ENCODE results near the gene FAM53C. TPM values are rescaled to one million over a fixed set of nuclear protein-coding genes. Genes with fewer than 3 reads are reported as not detected.
A peak's percentile ranks its signal among the peaks of the same experiment; 100 is the strongest.

FAM53C gene
- total and polyA plus RNA-seq, 4 experiments from 2014 or later = 17.2 to 20.4 (median 19.1) TPM

DNA sequence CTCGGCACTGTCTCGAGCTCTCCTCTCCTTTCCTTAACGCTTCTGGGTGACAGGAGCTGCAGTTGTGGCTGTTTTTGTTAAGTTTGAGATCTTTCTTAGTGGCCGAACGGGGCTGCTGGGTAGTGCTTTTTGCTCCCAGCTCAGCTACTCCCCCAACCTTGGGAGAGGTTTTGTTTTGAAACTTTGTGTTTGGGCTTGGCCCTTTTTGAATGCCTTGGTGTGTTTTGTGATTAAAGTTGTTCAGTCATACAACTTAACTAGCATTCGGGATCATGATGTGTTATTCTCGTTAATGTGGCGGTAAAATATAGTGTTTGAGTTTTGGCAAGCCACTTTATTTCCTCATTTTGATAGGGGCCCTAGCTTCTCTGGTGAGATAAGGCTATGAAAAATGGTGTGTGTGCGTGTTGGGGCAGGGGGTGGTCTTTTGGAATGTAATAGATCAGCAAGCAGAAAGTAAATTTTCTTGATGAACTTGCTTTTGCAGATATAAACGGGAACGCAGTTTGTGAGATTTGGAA is 15.6 kb downstream of the FAM53C start:
- peaks cover 4 to 19% of the 10 kb centered on the region in 2 donors for H3K36me3 Mint-ChIP-seq
- peaks cover 0 to 1% of the 10 kb centered on the region in 2 donors for H3K27me3 Mint-ChIP-seq
- intact Hi-C loops (cut with micrococcal nuclease) = loop anchor here (1.0 to 10.0 kb wide), 3 partner anchors 141 to 321 kb away; partner anchors contain the start of genes ETF1 and FAM13B

GRCh38 chr5:138354387-138354786 is 16.3 kb downstream of the FAM53C start:
- peak overlapping the region; percentile 89 for H3K27ac ChIP-seq (ENCODE audit: low read depth, low read length)
- H3K9me3 ChIP-seq (ENCODE audit: control insufficient read depth in 1 of 2, low read length in 2 of 2) = peaks cover 0 to 7% of the 10 kb centered on the region in 2 donors
- H3K4me1 ChIP-seq (ENCODE audit: insufficient read depth, low read length) = peaks cover 40% of the 10 kb centered on the region
- peak overlapping the region; percentile 82 to 96 for H3K4me3 ChIP-seq (ENCODE audit: low read length in 2 of 2)
- H3K4me3 Mint-ChIP-seq = peak overlapping the region; percentile 93 to 98 (median 96)
- H3K36me3 ChIP-seq (ENCODE audit: insufficient read depth, low read length) = no peaks in the 10 kb centered on the region
- H3K27me3 Mint-ChIP-seq = peaks cover 0 to 1% of the 10 kb centered on the region in 2 donors
- peak overlapping the region; percentile 65 to 99 (median 97) for H3K27ac Mint-ChIP-seq
- H3K4me1 Mint-ChIP-seq = peaks cover 31 to 58% (median 43%) of the 10 kb centered on the region in 4 donors
- H3K36me3 Mint-ChIP-seq = peaks cover 4 to 16% of the 10 kb centered on the region in 2 donors
- no peaks in the 10 kb centered on the region for H3K27me3 ChIP-seq (ENCODE audit: insufficient read depth, low read length)
- peaks cover 0 to 7% (median 0%) of the 10 kb centered on the region in 8 donors for H3K9me3 Mint-ChIP-seq
- DNase-seq = no peak
- intact Hi-C loops (cut with micrococcal nuclease) = loop anchor here (5.0 to 10.0 kb wide), 2 partner anchors 140 to 322 kb away; partner anchors contain the start of gene FAM13B
- CTCF ChIA-PET (ENCODE audit: partially characterized antibody) = interaction anchor here (0.6 to 9.2 kb wide), 13 partner anchors 8 to 286 kb away, joined by 3 to 314 read pairs (median 8); partner anchors contain the start of genes BRD8, CDC23, CDC25C and FAM53C
- POLR2A ChIA-PET (ENCODE audit: partially characterized antibody) = interaction anchor here (0.9 to 8.0 kb wide), 7 partner anchors 9 to 600 kb away, joined by 3 to 261 read pairs (median 12); partner anchors contain the start of genes CDC25C, FAM53C, HNRNPA0 and HSPA9

More for the DNA sequence above, 15.6 kb downstream of the FAM53C start:
- Histone ChIP-seq H3K4me1 (ENCODE audit: insufficient read depth, low read length) (peaks cover 38% of the 10 kb centered on the region), H3K27me3 (ENCODE audit: insufficient read depth, low read length) (no peaks in the 10 kb centered on the region), H3K27ac (ENCODE audit: low read depth, low read length) (peak overlapping the region; percentile 89), H3K36me3 (ENCODE audit: insufficient read depth, low read length) (no peaks in the 10 kb centered on the region), H3K9me3 (ENCODE audit: control insufficient read depth in 1 of 2, low read length in 2 of 2) (peaks cover 0 to 7% of the 10 kb centered on the region in 2 donors), H3K4me3 (ENCODE audit: low read length in 2 of 2) (peak overlapping the region; percentile 82 to 96)
- peak in 3 of 5 donors; percentile 8 to 36 (median 31) for DNase-seq
- H3K4me1 Mint-ChIP-seq = peaks cover 31 to 54% (median 43%) of the 10 kb centered on the region in 4 donors
- peaks cover 0 to 7% (median 0%) of the 10 kb centered on the region in 8 donors for H3K9me3 Mint-ChIP-seq
- ChIA-PET POLR2A (ENCODE audit: partially characterized antibody) (interaction anchor here (0.7 to 8.0 kb wide), 13 partner anchors 8 to 600 kb away, joined by 3 to 261 read pairs (median 5); partner anchors contain the start of genes CDC25C, ETF1, FAM53C and HNRNPA0), CTCF (ENCODE audit: partially characterized antibody) (interaction anchor here (0.6 to 9.2 kb wide), 23 partner anchors 8 to 285 kb away, joined by 3 to 314 read pairs (median 5); partner anchors contain the start of genes BRD8, CDC23, CDC25C and EGR1)
- peak overlapping the region; percentile 93 to 98 (median 96) for H3K4me3 Mint-ChIP-seq
- peak overlapping the region; percentile 95 to 99 (median 97) for H3K27ac Mint-ChIP-seq

GRCh38 chr5:138354926-138355378 is 16.9 kb downstream of the FAM53C start:
- POLR2A ChIA-PET (ENCODE audit: partially characterized antibody) = interaction anchor here (1.1 to 8.0 kb wide), 4 partner anchors 10 to 220 kb away, joined by 3 to 261 read pairs (median 9); partner anchors contain the start of genes CDC25C, FAM53C and HSPA9
- CTCF ChIA-PET (ENCODE audit: partially characterized antibody) = interaction anchor here (1.1 to 9.2 kb wide), 8 partner anchors 15 to 142 kb away, joined by 3 to 314 read pairs (median 13); partner anchors contain the start of genes CDC23, CDC25C and FAM53C
- H3K4me1 Mint-ChIP-seq = peaks cover 34 to 62% (median 48%) of the 10 kb centered on the region in 4 donors
- H3K36me3 Mint-ChIP-seq = peaks cover 8 to 20% of the 10 kb centered on the region in 2 donors
- DNase-seq = peak; percentile 59 to 77 (median 68)
- peaks cover 0 to 7% (median 0%) of the 10 kb centered on the region in 8 donors for H3K9me3 Mint-ChIP-seq
- Histone ChIP-seq H3K27ac (ENCODE audit: low read depth, low read length) (peak overlapping the region; percentile 89), H3K4me3 (ENCODE audit: low read length in 2 of 2) (peak overlapping the region in 1 of 2 donors; percentile 82), H3K4me1 (ENCODE audit: insufficient read depth, low read length) (peaks cover 46% of the 10 kb centered on the region), H3K27me3 (ENCODE audit: insufficient read depth, low read length) (no peaks in the 10 kb centered on the region), H3K36me3 (ENCODE audit: insufficient read depth, low read length) (no peaks in the 10 kb centered on the region), H3K9me3 (ENCODE audit: control insufficient read depth in 1 of 2, low read length in 2 of 2) (peaks cover 0 to 7% of the 10 kb centered on the region in 2 donors)
- peaks cover 0 to 1% of the 10 kb centered on the region in 2 donors for H3K27me3 Mint-ChIP-seq
- peak overlapping the region; percentile 38 to 99 (median 95) for H3K27ac Mint-ChIP-seq
- H3K4me3 Mint-ChIP-seq = peak overlapping the region; percentile 93 to 98 (median 96)
- intact Hi-C loops (cut with micrococcal nuclease) = loop anchor here (5.0 to 10.0 kb wide), 2 partner anchors 140 to 323 kb away; partner anchors contain the start of gene FAM13B

- intact Hi-C loops (cut with micrococcal nuclease) = loop anchor here (10.0 kb wide), 1 partner anchor 135 kb away; no protein-coding TSS in a partner anchor
- no peaks in the 10 kb centered on the region for H3K27me3 Mint-ChIP-seq
- no peak overlapping the region for H3K4me3 ChIP-seq (ENCODE audit: low read length in 2 of 2)
- DNase-seq = no peak
- CTCF ChIA-PET (ENCODE audit: partially characterized antibody) = interaction anchor here (0.6 kb wide), 1 partner anchor 9 kb away, joined by 3 read pairs; no protein-coding TSS in a partner anchor
- H3K4me1 ChIP-seq (ENCODE audit: insufficient read depth, low read length) = peaks cover 50% of the 10 kb centered on the region
- peaks cover 4 to 11% of the 10 kb centered on the region in 2 donors for H3K36me3 Mint-ChIP-seq
- no peaks in the 10 kb centered on the region for H3K9me3 Mint-ChIP-seq
- no peaks in the 10 kb centered on the region for H3K27me3 ChIP-seq (ENCODE audit: insufficient read depth, low read length)
- peak overlapping the region in 1 of 8 donors; percentile 22 for H3K4me3 Mint-ChIP-seq
- H3K4me1 Mint-ChIP-seq = peaks cover 29 to 61% (median 47%) of the 10 kb centered on the region in 4 donors
- no peak overlapping the region for H3K27ac ChIP-seq (ENCODE audit: low read depth, low read length)
- H3K36me3 ChIP-seq (ENCODE audit: insufficient read depth, low read length) = no peaks in the 10 kb centered on the region
- POLR2A ChIA-PET (ENCODE audit: partially characterized antibody) = no interaction called here
- H3K9me3 ChIP-seq (ENCODE audit: control insufficient read depth in 1 of 2, low read length in 2 of 2) = no peaks in the 10 kb centered on the region
- H3K27ac Mint-ChIP-seq = peak overlapping the region in 2 of 7 donors; percentile 2 to 16
These were observed 21.6 kb downstream of the FAM53C start for GRCh38 chr5:138359621-138360020.

- Mint-ChIP-seq H3K36me3 (peaks cover 4 to 11% of the 10 kb centered on the region in 2 donors), H3K4me1 (peaks cover 19 to 50% (median 34%) of the 10 kb centered on the region in 4 donors), H3K4me3 (peak overlapping the region in 5 of 8 donors; percentile 5 to 75 (median 24)), H3K27me3 (no peaks in the 10 kb centered on the region), H3K27ac (peak overlapping the region in 4 of 7 donors; percentile 12 to 55 (median 22)), H3K9me3 (no peaks in the 10 kb centered on the region)
- CTCF ChIA-PET (ENCODE audit: partially characterized antibody) = interaction anchor here (1.7 kb wide), 1 partner anchor 7 kb away, joined by 5 read pairs; no protein-coding TSS in a partner anchor
- no peak for DNase-seq
- H3K9me3 ChIP-seq (ENCODE audit: control insufficient read depth in 1 of 2, low read length in 2 of 2) = no peaks in the 10 kb centered on the region
- no peak overlapping the region for H3K27ac ChIP-seq (ENCODE audit: low read depth, low read length)
- intact Hi-C loops (cut with micrococcal nuclease) = no loop called here
- POLR2A ChIA-PET (ENCODE audit: partially characterized antibody) = interaction anchor here (1.1 kb wide), 1 partner anchor 8 kb away, joined by 5 read pairs; no protein-coding TSS in a partner anchor
- H3K27me3 ChIP-seq (ENCODE audit: insufficient read depth, low read length) = no peaks in the 10 kb centered on the region
- H3K4me3 ChIP-seq (ENCODE audit: low read length in 2 of 2) = no peak overlapping the region
- peaks cover 37% of the 10 kb centered on the region for H3K4me1 ChIP-seq (ENCODE audit: insufficient read depth, low read length)
- H3K36me3 ChIP-seq (ENCODE audit: insufficient read depth, low read length) = no peaks in the 10 kb centered on the region
These were observed 22.9 kb downstream of the FAM53C start for GRCh38 chr5:138360941-138361452.

- no peak overlapping the region for H3K4me3 ChIP-seq (ENCODE audit: low read length in 2 of 2)
- peaks cover 52% of the 10 kb centered on the region for H3K4me1 ChIP-seq (ENCODE audit: insufficient read depth, low read length)
- H3K4me1 Mint-ChIP-seq = peaks cover 35 to 62% (median 50%) of the 10 kb centered on the region in 4 donors
- intact Hi-C loops (cut with micrococcal nuclease) = no loop called here
- no peak overlapping the region for H3K4me3 Mint-ChIP-seq
- no peak overlapping the region for H3K27ac ChIP-seq (ENCODE audit: low read depth, low read length)
- no peaks in the 10 kb centered on the region for H3K36me3 ChIP-seq (ENCODE audit: insufficient read depth, low read length)
- no peak for DNase-seq
- peaks cover 2 to 10% of the 10 kb centered on the region in 2 donors for H3K36me3 Mint-ChIP-seq
- H3K27me3 Mint-ChIP-seq = no peaks in the 10 kb centered on the region
- no peaks in the 10 kb centered on the region for H3K9me3 Mint-ChIP-seq
- H3K9me3 ChIP-seq (ENCODE audit: control insufficient read depth in 1 of 2, low read length in 2 of 2) = no peaks in the 10 kb centered on the region
- H3K27ac Mint-ChIP-seq = no peak overlapping the region
- ChIA-PET POLR2A (ENCODE audit: partially characterized antibody) (no interaction called here), CTCF (ENCODE audit: partially characterized antibody) (no interaction called here)
- H3K27me3 ChIP-seq (ENCODE audit: insufficient read depth, low read length) = no peaks in the 10 kb centered on the region
These were observed 26.5 kb downstream of the FAM53C start for GRCh38 chr5:138364576-138364975.
